Adrenal gland (tissue), 5 donors: ENCODE measurements around the gene DRGX.

Source experiments
- POLR2A ChIP-seq, 2 donors: fragments of 450-650 bp; IDR thresholded peaks; one replicate each; pipeline ENCODE4 v1.6.1; 2017; ENCODE audit warnings: antibody characterized with exemption in 2 of 2, mild to moderate bottlenecking in 2 of 2, moderate library complexity in 1 of 2
- TF ChIP-seq, protein P1 (sequence below), 6 experiments: fragments of 450-650 bp in 4 of 6; fragments of 200-600 bp in 2 of 6; sonication (generic) in 1 of 6; IDR thresholded peaks; 1 replicate in 5 of 6; 2 replicates in 1 of 6; pipeline versions ENCODE4 v1.5.1 to v1.8.0; 2016 to 2021; ENCODE audit warnings: antibody characterized with exemption in 6 of 6, mild to moderate bottlenecking in 2 of 6, moderate library complexity in 1 of 6
- donor health status: DM: no; HTN: no; CAD: no.

DNA sequence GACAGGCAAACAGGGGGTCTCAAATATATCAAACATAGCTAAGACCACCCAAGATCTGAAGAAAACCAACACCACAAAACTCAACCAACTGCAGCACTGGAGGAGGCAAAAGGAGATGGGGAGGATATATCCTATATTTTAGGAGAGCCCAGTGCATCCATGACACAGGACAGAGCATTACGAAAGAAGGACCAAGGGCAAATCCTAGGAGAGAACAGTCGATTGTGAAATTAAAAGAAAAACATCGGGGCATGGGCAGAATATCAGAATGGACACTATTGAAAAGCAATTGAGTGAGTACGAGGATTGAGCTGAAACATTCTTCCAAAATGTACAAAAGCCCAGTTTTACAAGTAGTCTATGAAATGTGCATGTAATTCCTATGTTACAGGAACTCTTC, 48.5 kb upstream of the DRGX start:
- TF ChIP-seq, protein P1, sequence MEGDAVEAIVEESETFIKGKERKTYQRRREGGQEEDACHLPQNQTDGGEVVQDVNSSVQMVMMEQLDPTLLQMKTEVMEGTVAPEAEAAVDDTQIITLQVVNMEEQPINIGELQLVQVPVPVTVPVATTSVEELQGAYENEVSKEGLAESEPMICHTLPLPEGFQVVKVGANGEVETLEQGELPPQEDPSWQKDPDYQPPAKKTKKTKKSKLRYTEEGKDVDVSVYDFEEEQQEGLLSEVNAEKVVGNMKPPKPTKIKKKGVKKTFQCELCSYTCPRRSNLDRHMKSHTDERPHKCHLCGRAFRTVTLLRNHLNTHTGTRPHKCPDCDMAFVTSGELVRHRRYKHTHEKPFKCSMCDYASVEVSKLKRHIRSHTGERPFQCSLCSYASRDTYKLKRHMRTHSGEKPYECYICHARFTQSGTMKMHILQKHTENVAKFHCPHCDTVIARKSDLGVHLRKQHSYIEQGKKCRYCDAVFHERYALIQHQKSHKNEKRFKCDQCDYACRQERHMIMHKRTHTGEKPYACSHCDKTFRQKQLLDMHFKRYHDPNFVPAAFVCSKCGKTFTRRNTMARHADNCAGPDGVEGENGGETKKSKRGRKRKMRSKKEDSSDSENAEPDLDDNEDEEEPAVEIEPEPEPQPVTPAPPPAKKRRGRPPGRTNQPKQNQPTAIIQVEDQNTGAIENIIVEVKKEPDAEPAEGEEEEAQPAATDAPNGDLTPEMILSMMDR (IDR thresholded peaks at IDR 0.05): no peak
- no peak for TF ChIP-seq POLR2A (IDR thresholded peaks at IDR 0.05)
